ENCODE data around the gene WRAP73. TPM values are rescaled to one million over a fixed set of nuclear protein-coding genes. Genes with fewer than 3 reads are reported as not detected.
A peak's percentile ranks its signal among the peaks of the same experiment; 100 is the strongest.

WRAP73 gene
- polyA plus RNA-seq, 4 donors, result 16.2 to 36.9 (median 29.3) TPM

DNA sequence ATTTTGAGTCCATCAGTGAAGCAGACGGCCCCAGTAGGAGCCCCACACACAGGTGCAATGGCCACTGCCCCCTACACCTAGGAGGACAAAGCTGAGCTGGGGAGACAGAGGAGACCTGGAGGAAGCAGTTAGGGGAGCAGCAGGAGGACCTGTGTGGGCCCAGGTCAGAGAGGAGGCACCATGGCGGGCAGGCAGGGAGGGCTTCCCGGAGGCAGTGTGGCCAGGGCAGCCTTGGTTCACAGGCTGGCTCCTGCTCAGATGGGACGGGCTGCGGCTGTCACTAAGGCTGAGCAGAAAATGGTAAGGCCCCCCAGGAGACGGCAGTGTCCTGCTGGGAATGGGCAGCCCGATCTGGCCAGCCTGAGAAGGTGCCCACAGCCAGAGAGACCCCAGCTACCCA is 54.0 kb downstream of the WRAP73 start:
- DNase-seq, result no peak
- Histone ChIP-seq H3K4me3 (ENCODE audit: low read depth in 1 of 3, low read length in 3 of 3) (no peak overlapping the region), H3K27ac (ENCODE audit: low read depth in 1 of 3, low read length in 2 of 3) (no peak overlapping the region), H3K27me3 (ENCODE audit: control insufficient read depth in 3 of 3, insufficient read depth in 3 of 3, low read length in 3 of 3) (no peaks in the 10 kb centered on the region), H3K4me1 (ENCODE audit: control insufficient read depth in 3 of 3, insufficient read depth in 2 of 3, low read depth in 1 of 3, low read length in 2 of 3) (peaks cover 0 to 10% (median 5%) of the 10 kb centered on the region in 3 donors), H3K9me3 (ENCODE audit: control insufficient read depth in 2 of 2, insufficient read depth in 1 of 2, low read depth in 1 of 2, low read length in 1 of 2) (no peaks in the 10 kb centered on the region), H3K36me3 (ENCODE audit: control insufficient read depth in 3 of 3, insufficient read depth in 2 of 3, low read depth in 1 of 3, low read length in 3 of 3) (peaks cover 0 to 4% (median 0%) of the 10 kb centered on the region in 3 donors)
- FAIRE-seq, result no peak
- WGBS, 3 donors, result 75 to 92% (median 79%) methylated on average over 6 to 7 of the region's 7 CpGs

DNA sequence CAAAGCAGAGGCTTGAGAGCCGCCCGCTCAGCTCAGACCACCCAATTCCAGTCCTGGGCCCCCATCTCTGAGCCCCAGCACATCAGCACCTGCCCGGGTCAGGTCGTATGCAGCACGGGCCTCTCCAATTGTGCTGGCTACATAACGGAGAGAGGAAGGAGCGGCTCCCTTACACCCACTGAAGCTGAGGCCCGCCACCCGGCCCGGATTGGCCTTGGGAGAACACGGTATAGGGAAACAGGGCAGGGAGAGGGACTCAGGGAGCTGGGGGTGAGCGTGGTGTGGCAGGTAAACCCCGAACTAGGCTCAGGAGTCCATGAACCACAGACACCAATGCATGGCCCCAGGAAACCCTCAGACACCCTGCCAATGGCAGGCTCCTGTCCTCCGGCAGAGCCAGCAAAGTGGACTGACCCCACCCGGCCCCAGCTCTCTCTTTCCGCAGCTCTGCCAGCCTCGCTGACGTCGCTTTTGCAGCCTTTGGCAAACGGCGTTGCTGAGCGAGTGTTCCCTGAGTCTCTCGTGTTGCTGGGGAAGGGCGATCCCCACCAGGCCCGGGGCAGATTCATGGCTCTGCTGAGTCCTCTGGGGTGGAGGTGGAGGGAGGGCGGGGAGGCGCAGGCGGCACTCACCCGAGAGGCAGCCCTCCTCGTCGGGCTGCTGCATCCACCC is 55.1 kb downstream of the WRAP73 start:
- WGBS, 3 donors, result 75 to 83% (median 83%) methylated on average over 31 of the region's 31 CpGs
- Histone ChIP-seq H3K4me3 (ENCODE audit: low read depth in 1 of 3, low read length in 3 of 3) (no peak overlapping the region), H3K27me3 (ENCODE audit: control insufficient read depth in 3 of 3, insufficient read depth in 3 of 3, low read length in 3 of 3) (peaks cover 0 to 2% (median 0%) of the 10 kb centered on the region in 3 donors), H3K36me3 (ENCODE audit: control insufficient read depth in 3 of 3, insufficient read depth in 2 of 3, low read depth in 1 of 3, low read length in 3 of 3) (no peaks in the 10 kb centered on the region), H3K4me1 (ENCODE audit: control insufficient read depth in 3 of 3, insufficient read depth in 2 of 3, low read depth in 1 of 3, low read length in 2 of 3) (peaks cover 0 to 21% (median 5%) of the 10 kb centered on the region in 3 donors), H3K27ac (ENCODE audit: low read depth in 1 of 3, low read length in 2 of 3) (no peak overlapping the region), H3K9me3 (ENCODE audit: control insufficient read depth in 2 of 2, insufficient read depth in 1 of 2, low read depth in 1 of 2, low read length in 1 of 2) (no peaks in the 10 kb centered on the region)
- FAIRE-seq (no peak), DNase-seq (no peak)

DNA sequence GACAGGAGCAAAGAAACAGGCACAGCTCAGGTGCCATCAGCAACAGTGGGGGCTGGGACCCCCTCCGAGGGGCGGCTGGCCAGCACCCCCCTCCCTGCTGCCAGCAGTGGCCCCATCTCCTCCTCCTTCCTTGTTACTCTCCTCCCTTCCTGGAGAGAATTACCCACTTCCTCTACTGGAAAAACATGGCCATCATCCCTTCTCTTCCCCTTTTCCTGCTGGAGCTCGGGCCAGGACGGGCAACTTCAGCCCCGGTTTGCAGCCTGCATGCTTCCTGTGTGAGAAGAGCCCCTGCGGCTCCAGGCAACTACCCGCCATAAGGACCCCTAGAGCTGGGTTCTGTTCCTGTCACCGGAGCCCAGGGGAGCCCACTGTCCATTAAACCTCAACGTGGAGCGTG is 56.2 kb downstream of the WRAP73 start:
- no peak for FAIRE-seq
- no peaks in the 10 kb centered on the region for H3K9me3 ChIP-seq (ENCODE audit: control insufficient read depth in 2 of 2, insufficient read depth in 1 of 2, low read depth in 1 of 2, low read length in 1 of 2)
- 66 to 83% (median 78%) methylated on average over 10 of the region's 10 CpGs for WGBS, 3 donors
- no peaks in the 10 kb centered on the region for H3K36me3 ChIP-seq (ENCODE audit: control insufficient read depth in 3 of 3, insufficient read depth in 2 of 3, low read depth in 1 of 3, low read length in 3 of 3)
- H3K4me3 ChIP-seq (ENCODE audit: low read depth in 1 of 3, low read length in 3 of 3), result no peak overlapping the region
- peaks cover 0 to 2% (median 0%) of the 10 kb centered on the region in 3 donors for H3K27me3 ChIP-seq (ENCODE audit: control insufficient read depth in 3 of 3, insufficient read depth in 3 of 3, low read length in 3 of 3)
- H3K4me1 ChIP-seq (ENCODE audit: control insufficient read depth in 3 of 3, insufficient read depth in 2 of 3, low read depth in 1 of 3, low read length in 2 of 3), result peaks cover 0 to 21% (median 5%) of the 10 kb centered on the region in 3 donors
- no peak for DNase-seq
- no peak overlapping the region for H3K27ac ChIP-seq (ENCODE audit: low read depth in 1 of 3, low read length in 2 of 3)

DNA sequence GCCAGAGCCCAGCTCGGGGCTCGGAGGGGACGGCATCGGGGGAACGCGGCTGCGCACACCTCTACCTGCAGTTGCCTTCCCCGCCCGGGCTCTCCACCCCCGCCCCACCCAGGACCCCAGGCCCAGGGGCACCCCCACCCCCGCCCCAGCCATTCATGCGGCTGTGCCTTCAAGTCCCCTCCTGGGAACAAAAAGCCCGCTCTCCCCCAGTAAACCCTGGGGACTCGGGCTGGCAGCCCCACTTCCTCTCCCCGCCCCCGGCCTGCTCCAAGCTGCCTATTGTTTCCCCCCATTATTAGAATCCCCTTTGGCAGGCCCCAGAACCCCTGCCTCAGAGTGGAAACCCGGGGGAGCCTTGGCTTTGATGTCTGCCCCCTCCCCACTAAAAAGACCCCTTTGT is 56.6 kb downstream of the WRAP73 start:
- Histone ChIP-seq H3K4me1 (ENCODE audit: control insufficient read depth in 3 of 3, insufficient read depth in 2 of 3, low read depth in 1 of 3, low read length in 2 of 3) (peaks cover 0 to 21% (median 5%) of the 10 kb centered on the region in 3 donors), H3K4me3 (ENCODE audit: low read depth in 1 of 3, low read length in 3 of 3) (no peak overlapping the region), H3K27ac (ENCODE audit: low read depth in 1 of 3, low read length in 2 of 3) (no peak overlapping the region), H3K27me3 (ENCODE audit: control insufficient read depth in 3 of 3, insufficient read depth in 3 of 3, low read length in 3 of 3) (peaks cover 0 to 2% (median 0%) of the 10 kb centered on the region in 3 donors), H3K9me3 (ENCODE audit: control insufficient read depth in 2 of 2, insufficient read depth in 1 of 2, low read depth in 1 of 2, low read length in 1 of 2) (no peaks in the 10 kb centered on the region), H3K36me3 (ENCODE audit: control insufficient read depth in 3 of 3, insufficient read depth in 2 of 3, low read depth in 1 of 3, low read length in 3 of 3) (no peaks in the 10 kb centered on the region)
- 82 to 86% (median 86%) methylated on average over 12 to 17 of the region's 17 CpGs for WGBS, 3 donors
- FAIRE-seq (no peak), DNase-seq (no peak)

DNA sequence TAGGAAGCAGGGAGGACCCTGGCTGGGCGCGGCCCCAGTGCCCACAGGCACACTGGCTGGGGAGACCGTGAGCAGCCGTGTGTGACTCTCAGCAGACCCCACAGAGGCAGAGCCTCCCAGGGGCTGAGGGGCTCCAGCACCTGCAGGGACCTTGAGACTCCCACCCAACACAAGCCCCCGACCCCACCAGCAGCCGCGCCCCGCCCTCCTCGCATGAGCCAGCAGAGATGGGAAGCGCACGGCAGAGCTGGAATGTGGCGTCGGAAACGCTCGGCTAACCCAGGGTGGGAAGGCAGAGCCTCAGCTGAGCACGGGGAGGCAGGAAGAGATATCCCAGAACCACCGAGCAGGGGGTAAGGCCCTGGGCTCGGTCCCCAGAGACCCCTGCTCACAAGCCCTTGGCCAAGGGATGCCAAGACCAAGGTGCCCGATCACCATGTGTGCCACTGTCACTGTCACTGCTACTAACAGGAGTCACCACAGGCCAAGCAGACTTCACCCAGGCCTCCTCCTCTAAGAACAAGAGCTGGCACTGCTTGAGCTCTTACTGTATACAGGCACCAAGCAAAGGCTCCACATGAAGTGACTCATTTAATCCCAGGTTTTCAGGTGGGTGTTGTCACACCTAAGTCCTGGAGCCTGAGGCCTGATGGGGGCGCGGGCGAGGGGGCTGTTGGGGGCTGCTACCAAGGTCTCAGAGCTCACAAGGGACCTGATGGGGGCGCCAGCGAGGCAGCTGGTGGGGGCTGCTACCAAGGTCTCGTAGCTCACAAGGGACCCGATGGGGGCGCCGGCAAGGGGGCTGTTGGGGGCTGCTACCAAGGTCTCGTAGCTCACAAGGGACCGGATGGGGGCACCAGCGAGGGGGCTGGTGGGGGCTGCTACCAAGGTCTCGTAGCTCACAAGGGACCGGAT is 58.7 kb downstream of the WRAP73 start:
- H3K27ac ChIP-seq (ENCODE audit: low read depth in 1 of 3, low read length in 2 of 3), result no peak overlapping the region
- no peak for DNase-seq
- H3K4me1 ChIP-seq (ENCODE audit: control insufficient read depth in 3 of 3, insufficient read depth in 2 of 3, low read depth in 1 of 3, low read length in 2 of 3), result peaks cover 0 to 12% (median 0%) of the 10 kb centered on the region in 3 donors
- H3K9me3 ChIP-seq (ENCODE audit: control insufficient read depth in 2 of 2, insufficient read depth in 1 of 2, low read depth in 1 of 2, low read length in 1 of 2), result no peaks in the 10 kb centered on the region
- no peaks in the 10 kb centered on the region for H3K36me3 ChIP-seq (ENCODE audit: control insufficient read depth in 3 of 3, insufficient read depth in 2 of 3, low read depth in 1 of 3, low read length in 3 of 3)
- 78 to 87% (median 86%) methylated on average over 28 to 33 of the region's 33 CpGs for WGBS, 3 donors
- peaks cover 0 to 2% (median 0%) of the 10 kb centered on the region in 3 donors for H3K27me3 ChIP-seq (ENCODE audit: control insufficient read depth in 3 of 3, insufficient read depth in 3 of 3, low read length in 3 of 3)
- FAIRE-seq, result no peak
- H3K4me3 ChIP-seq (ENCODE audit: low read depth in 1 of 3, low read length in 3 of 3), result no peak overlapping the region

DNA sequence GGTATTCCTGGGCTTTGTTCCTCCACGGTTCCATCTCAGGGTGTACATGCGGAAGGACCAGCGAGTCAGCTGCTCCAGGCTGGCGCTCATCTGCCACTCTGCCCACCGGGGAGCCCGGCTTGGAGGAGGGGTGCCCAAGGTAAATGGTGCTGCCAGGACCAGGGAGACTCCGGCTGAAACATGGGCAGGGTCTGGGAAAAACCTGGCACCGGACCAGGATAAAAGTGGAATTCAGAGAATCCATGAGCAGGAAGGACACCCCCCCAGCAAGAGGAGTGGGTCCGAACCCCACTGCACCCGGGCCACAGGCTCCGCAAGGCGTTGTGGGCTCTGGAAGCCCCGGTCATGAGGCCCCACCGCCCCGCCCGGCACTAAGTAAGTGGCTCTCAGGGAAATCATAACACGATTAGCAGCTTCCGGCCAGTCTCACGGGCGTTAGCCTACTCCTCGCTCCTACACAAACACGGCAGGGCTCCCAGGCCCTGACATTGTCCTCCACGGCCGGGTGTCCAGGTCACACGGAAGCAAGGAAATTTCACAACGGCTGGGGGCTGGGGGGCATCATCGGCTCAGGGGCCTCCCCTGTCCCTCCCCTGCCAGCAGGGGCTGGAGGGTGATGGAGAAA is 59.7 kb downstream of the WRAP73 start:
- Histone ChIP-seq H3K36me3 (ENCODE audit: control insufficient read depth in 3 of 3, insufficient read depth in 2 of 3, low read depth in 1 of 3, low read length in 3 of 3) (no peaks in the 10 kb centered on the region), H3K27ac (ENCODE audit: low read depth in 1 of 3, low read length in 2 of 3) (no peak overlapping the region), H3K27me3 (ENCODE audit: control insufficient read depth in 3 of 3, insufficient read depth in 3 of 3, low read length in 3 of 3) (peaks cover 0 to 2% (median 0%) of the 10 kb centered on the region in 3 donors), H3K9me3 (ENCODE audit: control insufficient read depth in 2 of 2, insufficient read depth in 1 of 2, low read depth in 1 of 2, low read length in 1 of 2) (no peaks in the 10 kb centered on the region), H3K4me1 (ENCODE audit: control insufficient read depth in 3 of 3, insufficient read depth in 2 of 3, low read depth in 1 of 3, low read length in 2 of 3) (peaks cover 0 to 12% (median 0%) of the 10 kb centered on the region in 3 donors), H3K4me3 (ENCODE audit: low read depth in 1 of 3, low read length in 3 of 3) (no peak overlapping the region)
- FAIRE-seq, result no peak
- peak in 1 of 2 donors; percentile 48 for DNase-seq
- WGBS, 3 donors, result 43 to 51% (median 51%) methylated on average over 27 of the region's 27 CpGs

DNA sequence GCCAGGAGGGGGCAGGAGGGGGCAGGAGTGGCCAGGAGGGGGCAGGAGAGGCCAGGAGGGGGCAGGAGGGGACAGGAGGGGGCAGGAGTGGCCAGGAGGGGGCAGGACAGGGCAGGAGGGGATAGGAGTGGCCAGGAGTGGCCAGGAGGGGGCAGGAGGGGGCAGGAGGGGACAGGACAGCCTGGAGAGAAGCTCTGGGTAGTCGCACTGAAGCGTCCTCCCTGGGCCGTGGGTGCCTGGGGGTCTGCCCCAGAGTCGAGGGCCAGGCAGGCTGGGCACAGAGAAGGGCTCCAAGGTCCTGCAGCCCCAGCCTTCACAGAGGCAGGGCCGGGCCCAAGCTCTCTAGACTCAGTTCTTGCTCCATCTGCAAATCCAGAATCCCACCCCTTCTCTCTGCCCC is 61.5 kb downstream of the WRAP73 start:
- Histone ChIP-seq H3K4me3 (ENCODE audit: low read depth in 1 of 3, low read length in 3 of 3) (no peak overlapping the region), H3K4me1 (ENCODE audit: control insufficient read depth in 3 of 3, insufficient read depth in 2 of 3, low read depth in 1 of 3, low read length in 2 of 3) (peaks cover 0 to 12% (median 0%) of the 10 kb centered on the region in 3 donors), H3K27ac (ENCODE audit: low read depth in 1 of 3, low read length in 2 of 3) (no peak overlapping the region), H3K27me3 (ENCODE audit: control insufficient read depth in 3 of 3, insufficient read depth in 3 of 3, low read length in 3 of 3) (peaks cover 0 to 2% (median 0%) of the 10 kb centered on the region in 3 donors), H3K9me3 (ENCODE audit: control insufficient read depth in 2 of 2, insufficient read depth in 1 of 2, low read depth in 1 of 2, low read length in 1 of 2) (peaks cover 0 to 1% of the 10 kb centered on the region in 2 donors), H3K36me3 (ENCODE audit: control insufficient read depth in 3 of 3, insufficient read depth in 2 of 3, low read depth in 1 of 3, low read length in 3 of 3) (no peaks in the 10 kb centered on the region)
- DNase-seq, result no peak
- FAIRE-seq, result no peak
- 76 to 82% (median 77%) methylated on average over 3 to 5 of the region's 5 CpGs for WGBS, 3 donors
